Measurements from ENCODE around the gene ITCH.
"Not testable (repeated sequence)": the region's sequence is repeated elsewhere in the genome, so short reads cannot be mapped to it uniquely, and the experiment has no call there.

ITCH gene

GRCh38 chr20:34350095-34350494, 13.0 kb upstream of the ITCH start:
- Histone ChIP-seq H3K4me2 (ENCODE audit: low read length) (no peak overlapping the region), H3K27me3 (ENCODE audit: insufficient read depth, low read length) (no peaks in the 10 kb centered on the region), H3K4ac (ENCODE audit: low read depth, low read length) (no peak overlapping the region), H2AK5ac (ENCODE audit: low read length) (no peak overlapping the region), H4K12ac (ENCODE audit: low read depth, low read length) (no peak overlapping the region), H3K4me3 (ENCODE audit: low read depth, low read length) (no peak overlapping the region), H3K27ac (ENCODE audit: low read depth, low read length) (no peak overlapping the region), H3K14ac (ENCODE audit: low read length) (no peak overlapping the region), H3K9ac (ENCODE audit: low read length) (no peak overlapping the region), H3K79me1 (ENCODE audit: low read length) (no peaks in the 10 kb centered on the region), H2AFZ (ENCODE audit: insufficient read depth, low read length, poor library complexity) (no peak overlapping the region), H3K4me1 (ENCODE audit: control insufficient read depth in 1 of 2, insufficient read depth in 2 of 2, low read length in 2 of 2) (peaks cover 0 to 4% of the 10 kb centered on the region in 2 experiments), H2BK120ac (ENCODE audit: insufficient read depth, low read length, poor library complexity) (no peak overlapping the region), H3K18ac (ENCODE audit: low read length) (no peak overlapping the region), H3K9me3 (ENCODE audit: insufficient read depth, low read depth, low read length) (no peaks in the 10 kb centered on the region), H3K79me2 (ENCODE audit: control insufficient read depth, insufficient read depth, low read length, poor library complexity) (no peaks in the 10 kb centered on the region), H3K36me3 (ENCODE audit: control insufficient read depth in 1 of 2, insufficient read depth in 2 of 2, low read length in 2 of 2) (no peaks in the 10 kb centered on the region), H4K91ac (ENCODE audit: low read depth, low read length) (no peak overlapping the region), H2BK5ac (ENCODE audit: low read depth, low read length, poor library complexity) (no peak overlapping the region), H2BK12ac (ENCODE audit: low read length) (no peak overlapping the region), H3K23ac (ENCODE audit: low read length) (no peak overlapping the region), H4K8ac (ENCODE audit: low read depth, low read length) (no peak overlapping the region)
- WGBS (ENCODE audit: extremely low coverage, insufficient coverage, insufficient read length), result no CpG with 5 or more reads among the region's 3 CpGs
- DNase-seq, result peak in 1 of 2 donors; percentile 60

DNA sequence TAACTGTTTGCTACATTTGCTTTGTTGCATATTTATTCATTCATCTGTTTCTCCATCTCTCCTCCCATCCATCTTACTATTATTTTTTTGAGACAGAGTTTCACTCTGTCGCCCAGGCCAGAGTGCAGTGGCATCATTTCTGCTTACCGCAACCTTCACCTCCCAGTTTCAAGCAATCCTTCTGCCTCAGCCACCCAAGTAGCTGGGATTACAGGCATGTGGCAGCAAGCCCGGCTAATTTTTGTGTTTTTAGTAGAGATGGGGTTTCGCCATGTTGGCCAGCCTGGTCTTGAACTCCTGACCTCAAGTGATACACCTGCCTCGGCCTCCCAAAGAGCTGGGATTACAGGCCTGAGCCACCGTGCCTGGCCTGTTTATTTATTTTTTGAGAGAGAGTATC, 9.6 kb upstream of the ITCH start:
- H4K91ac ChIP-seq (ENCODE audit: low read depth, low read length); H3K9ac ChIP-seq (ENCODE audit: low read length); H3K4ac ChIP-seq (ENCODE audit: low read depth, low read length); H3K27ac ChIP-seq (ENCODE audit: low read depth, low read length); H3K4me2 ChIP-seq (ENCODE audit: low read length); H4K8ac ChIP-seq (ENCODE audit: low read depth, low read length); H3K27me3 ChIP-seq (ENCODE audit: insufficient read depth, low read length); H3K79me1 ChIP-seq (ENCODE audit: low read length); H3K9me3 ChIP-seq (ENCODE audit: insufficient read depth, low read depth, low read length); H2AFZ ChIP-seq (ENCODE audit: insufficient read depth, low read length, poor library complexity); H2BK120ac ChIP-seq (ENCODE audit: insufficient read depth, low read length, poor library complexity); H3K79me2 ChIP-seq (ENCODE audit: control insufficient read depth, insufficient read depth, low read length, poor library complexity); H3K23ac ChIP-seq (ENCODE audit: low read length); H3K36me3 ChIP-seq (ENCODE audit: control insufficient read depth in 1 of 2, insufficient read depth in 2 of 2, low read length in 2 of 2); H3K4me1 ChIP-seq (ENCODE audit: control insufficient read depth in 1 of 2, insufficient read depth in 2 of 2, low read length in 2 of 2); H3K18ac ChIP-seq (ENCODE audit: low read length); H3K4me3 ChIP-seq (ENCODE audit: low read depth, low read length); H3K14ac ChIP-seq (ENCODE audit: low read length); H2BK5ac ChIP-seq (ENCODE audit: low read depth, low read length, poor library complexity); H2AK5ac ChIP-seq (ENCODE audit: low read length); H2BK12ac ChIP-seq (ENCODE audit: low read length); H4K12ac ChIP-seq (ENCODE audit: low read depth, low read length); DNase-seq: not testable (repeated sequence)
- no CpG with 5 or more reads among the region's 6 CpGs for WGBS (ENCODE audit: extremely low coverage, insufficient coverage, insufficient read length)

DNA sequence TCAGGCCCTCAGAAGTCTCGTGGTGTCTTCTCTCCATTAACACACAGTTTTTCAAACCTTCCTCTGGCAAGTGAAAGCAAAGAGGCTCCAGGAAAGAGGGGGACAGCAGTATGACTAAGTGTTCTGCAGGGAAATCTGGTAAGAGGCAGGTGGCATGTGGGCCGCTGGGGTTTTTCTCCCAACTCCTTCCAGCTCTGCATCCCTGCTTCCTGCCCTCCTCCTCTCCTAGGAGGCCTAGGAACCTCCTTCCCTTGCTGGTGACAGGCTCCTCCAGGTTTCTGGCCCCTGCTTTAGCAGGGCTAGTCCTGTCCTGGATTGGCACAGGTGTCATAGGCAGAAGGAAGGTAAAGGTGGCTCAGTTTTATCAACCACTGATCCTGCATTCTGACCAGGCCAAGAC, 7.6 kb upstream of the ITCH start:
- Histone ChIP-seq H4K91ac (ENCODE audit: low read depth, low read length) (no peak overlapping the region), H3K14ac (ENCODE audit: low read length) (no peak overlapping the region), H4K12ac (ENCODE audit: low read depth, low read length) (no peak overlapping the region), H3K23ac (ENCODE audit: low read length) (no peak overlapping the region), H3K79me1 (ENCODE audit: low read length) (no peaks in the 10 kb centered on the region), H3K27ac (ENCODE audit: low read depth, low read length) (no peak overlapping the region), H3K36me3 (ENCODE audit: control insufficient read depth in 1 of 2, insufficient read depth in 2 of 2, low read length in 2 of 2) (no peaks in the 10 kb centered on the region), H3K18ac (ENCODE audit: low read length) (no peak overlapping the region), H3K4me3 (ENCODE audit: low read depth, low read length) (no peak overlapping the region), H2BK120ac (ENCODE audit: insufficient read depth, low read length, poor library complexity) (no peak overlapping the region), H3K79me2 (ENCODE audit: control insufficient read depth, insufficient read depth, low read length, poor library complexity) (no peaks in the 10 kb centered on the region), H2BK5ac (ENCODE audit: low read depth, low read length, poor library complexity) (no peak overlapping the region), H3K4me1 (ENCODE audit: control insufficient read depth in 1 of 2, insufficient read depth in 2 of 2, low read length in 2 of 2) (no peaks in the 10 kb centered on the region), H3K9ac (ENCODE audit: low read length) (no peak overlapping the region), H4K8ac (ENCODE audit: low read depth, low read length) (no peak overlapping the region), H3K4ac (ENCODE audit: low read depth, low read length) (no peak overlapping the region), H2BK12ac (ENCODE audit: low read length) (no peak overlapping the region), H3K4me2 (ENCODE audit: low read length) (no peak overlapping the region), H3K9me3 (ENCODE audit: insufficient read depth, low read depth, low read length) (no peaks in the 10 kb centered on the region), H2AK5ac (ENCODE audit: low read length) (no peak overlapping the region), H3K27me3 (ENCODE audit: insufficient read depth, low read length) (no peaks in the 10 kb centered on the region), H2AFZ (ENCODE audit: insufficient read depth, low read length, poor library complexity) (no peak overlapping the region)
- no peak for DNase-seq
- no CpG with 5 or more reads among the region's 2 CpGs for WGBS (ENCODE audit: extremely low coverage, insufficient coverage, insufficient read length)

DNA sequence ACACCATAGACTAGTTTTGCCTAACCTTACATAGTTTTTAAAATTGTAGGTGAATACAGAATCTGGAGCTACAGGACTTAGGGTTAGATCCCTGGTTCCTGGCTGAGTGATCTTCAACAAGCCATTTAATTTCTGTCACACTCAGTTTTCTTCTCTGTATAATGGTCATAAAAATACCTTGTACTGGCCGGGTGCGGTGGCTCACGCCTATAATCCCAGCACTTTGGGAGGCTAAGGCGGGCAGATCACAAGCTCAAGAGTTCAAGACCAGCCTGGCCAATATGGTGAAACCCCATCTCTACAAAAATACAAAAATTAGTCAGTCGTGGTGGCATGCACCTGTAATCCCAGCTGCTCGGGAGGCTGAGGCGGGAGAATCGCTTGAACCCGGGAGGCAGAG, 3.3 kb upstream of the ITCH start:
- H3K4me3 ChIP-seq (ENCODE audit: low read depth, low read length); H3K27me3 ChIP-seq (ENCODE audit: insufficient read depth, low read length); H4K8ac ChIP-seq (ENCODE audit: low read depth, low read length); H3K4me1 ChIP-seq (ENCODE audit: control insufficient read depth in 1 of 2, insufficient read depth in 2 of 2, low read length in 2 of 2); H2AFZ ChIP-seq (ENCODE audit: insufficient read depth, low read length, poor library complexity); H2BK12ac ChIP-seq (ENCODE audit: low read length); H4K91ac ChIP-seq (ENCODE audit: low read depth, low read length); H3K4me2 ChIP-seq (ENCODE audit: low read length); H3K79me1 ChIP-seq (ENCODE audit: low read length); H3K14ac ChIP-seq (ENCODE audit: low read length); H3K9ac ChIP-seq (ENCODE audit: low read length); H2BK120ac ChIP-seq (ENCODE audit: insufficient read depth, low read length, poor library complexity); H3K23ac ChIP-seq (ENCODE audit: low read length); H3K27ac ChIP-seq (ENCODE audit: low read depth, low read length); H3K9me3 ChIP-seq (ENCODE audit: insufficient read depth, low read depth, low read length); H2AK5ac ChIP-seq (ENCODE audit: low read length); H4K12ac ChIP-seq (ENCODE audit: low read depth, low read length); H3K4ac ChIP-seq (ENCODE audit: low read depth, low read length); H2BK5ac ChIP-seq (ENCODE audit: low read depth, low read length, poor library complexity); H3K18ac ChIP-seq (ENCODE audit: low read length); DNase-seq; H3K36me3 ChIP-seq (ENCODE audit: control insufficient read depth in 1 of 2, insufficient read depth in 2 of 2, low read length in 2 of 2): not testable (repeated sequence)
- no CpG with 5 or more reads among the region's 9 CpGs for WGBS (ENCODE audit: extremely low coverage, insufficient coverage, insufficient read length)
- peaks cover 14% of the 10 kb centered on the region for H3K79me2 ChIP-seq (ENCODE audit: control insufficient read depth, insufficient read depth, low read length, poor library complexity)
